Common myeloid progenitor, CD34-positive (primary cell): Measurements from ENCODE around the gene ALG1.
"Not testable (repeated sequence)": the region's sequence is repeated elsewhere in the genome, so short reads cannot be mapped to it uniquely, and the experiment has no call there.

Experiments
- CTCF ChIA-PET: fragments of 350-600 bp; sonication (Branson Sonifier 250); formaldehyde crosslinking; loops from one replicate; lab custom pipeline; 2021; ENCODE audit warnings: antibody characterized with exemption; lab: Charles Lee
- POLR2A ChIA-PET: fragments of 350-600 bp; sonication (Branson Sonifier 250); formaldehyde crosslinking; loops from one replicate; lab custom pipeline; 2021; ENCODE audit warnings: antibody characterized with exemption; lab: Charles Lee
- DNase-seq, 3 donors: peaks; one replicate each; pipeline versions ENCODE4 v3.0.0 to v3.0.0-alpha.2; 2013
- H3K27ac ChIP-seq, 2 experiments: 1 replicate in 1 of 2; 2 replicates in 1 of 2; pipeline ENCODE4 v1.7.0; 2013; ENCODE audit warnings: inconsistent platforms in 2 of 2, low read length in 2 of 2, mild to moderate bottlenecking in 2 of 2, low read depth in 1 of 2, moderate library complexity in 1 of 2; ENCODE audit not compliant: severe bottlenecking in 2 of 2, insufficient read depth in 1 of 2, poor library complexity in 1 of 2
- H3K27me3 ChIP-seq, 5 experiments: replicated peaks in 2 of 5; 1 replicate in 3 of 5; 2 replicates in 2 of 5; pipeline versions ENCODE4 v1.6.1 to v1.7.0; 2013; ENCODE audit warnings: low read length in 4 of 5, mild to moderate bottlenecking in 2 of 5, moderate library complexity in 2 of 5, inconsistent platforms in 1 of 5; ENCODE audit not compliant: insufficient read depth in 5 of 5, control insufficient read depth in 4 of 5
- H3K36me3 ChIP-seq, 4 experiments: 1 replicate in 2 of 4; 2 replicates in 2 of 4; pipeline versions ENCODE4 v1.6.1 to v1.7.0; 2013; ENCODE audit warnings: low read length in 3 of 4, control low read depth in 1 of 4, mild to moderate bottlenecking in 1 of 4; ENCODE audit not compliant: control insufficient read depth in 4 of 4, insufficient read depth in 4 of 4
- H3K4me1 ChIP-seq, 4 experiments: 1 replicate in 3 of 4; 2 replicates in 1 of 4; pipeline versions ENCODE4 v1.6.1 to v1.7.1; 2013; ENCODE audit warnings: low read length in 3 of 4, mild to moderate bottlenecking in 3 of 4, control low read depth in 1 of 4, inconsistent platforms in 1 of 4, moderate library complexity in 1 of 4; ENCODE audit not compliant: control insufficient read depth in 4 of 4, insufficient read depth in 4 of 4; ENCODE audit errors: control extremely low read depth in 1 of 4
- H3K4me3 ChIP-seq, 7 experiments: 1 replicate in 4 of 7; 2 replicates in 3 of 7; pipeline versions ENCODE4 v1.5.1 to v1.7.0; 2013; ENCODE audit warnings: mild to moderate bottlenecking in 7 of 7, low read length in 6 of 7, moderate library complexity in 6 of 7, inconsistent platforms in 2 of 7, low read depth in 2 of 7, control low read depth in 1 of 7; ENCODE audit not compliant: insufficient read depth in 4 of 7, control insufficient read depth in 1 of 7; ENCODE audit errors: extremely low read depth in 1 of 7
- H3K9me3 ChIP-seq, 5 experiments: 1 replicate in 4 of 5; 2 replicates in 1 of 5; pipeline versions ENCODE4 v1.6.1 to v1.7.1; 2013; ENCODE audit warnings: low read length in 4 of 5, mild to moderate bottlenecking in 2 of 5, inconsistent platforms in 1 of 5, low read depth in 1 of 5, moderate library complexity in 1 of 5; ENCODE audit not compliant: control insufficient read depth in 4 of 5, insufficient read depth in 2 of 5; ENCODE audit errors: control extremely low read depth in 1 of 5
- WGBS: methylation state at CpG from one replicate; pipeline ENCODE4 v1.1.5; 2013; ENCODE audit not compliant: insufficient coverage; 5-methylcytosine and 5-hydroxymethylcytosine counted together

ALG1 gene

DNA sequence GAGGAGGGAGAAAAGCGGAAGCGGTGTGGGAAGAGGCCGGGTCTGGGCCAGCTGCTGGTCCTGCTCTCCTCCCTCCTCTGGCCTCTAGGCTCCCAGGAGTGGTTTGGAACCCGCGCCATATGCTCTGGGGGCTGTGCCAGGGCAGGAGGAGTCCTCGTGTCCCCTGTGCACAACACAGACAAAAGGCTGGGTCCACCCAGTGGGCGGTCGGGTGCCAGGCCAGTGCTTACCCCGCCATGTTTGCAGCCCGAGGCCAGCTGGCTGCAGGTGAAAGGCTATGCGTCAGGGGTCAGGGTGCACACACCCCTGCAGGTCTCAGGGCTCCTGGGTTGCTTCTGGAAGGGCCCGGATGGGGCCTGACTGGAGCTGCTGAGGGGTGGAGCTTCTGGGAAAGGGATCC lies 8.8 kb downstream of the ALG1 start:
- DNase-seq, CTCF ChIA-PET, POLR2A ChIA-PET, H3K27ac ChIP-seq, H3K27me3 ChIP-seq, H3K4me1 ChIP-seq, H3K9me3 ChIP-seq, H3K4me3 ChIP-seq: not testable (repeated sequence)
- H3K36me3 ChIP-seq: peaks cover 2 to 39% (median 14%) of the 10 kb centered on the region in 4 experiments
- 98% methylated on average over 9 of the region's 12 CpGs for WGBS

DNA sequence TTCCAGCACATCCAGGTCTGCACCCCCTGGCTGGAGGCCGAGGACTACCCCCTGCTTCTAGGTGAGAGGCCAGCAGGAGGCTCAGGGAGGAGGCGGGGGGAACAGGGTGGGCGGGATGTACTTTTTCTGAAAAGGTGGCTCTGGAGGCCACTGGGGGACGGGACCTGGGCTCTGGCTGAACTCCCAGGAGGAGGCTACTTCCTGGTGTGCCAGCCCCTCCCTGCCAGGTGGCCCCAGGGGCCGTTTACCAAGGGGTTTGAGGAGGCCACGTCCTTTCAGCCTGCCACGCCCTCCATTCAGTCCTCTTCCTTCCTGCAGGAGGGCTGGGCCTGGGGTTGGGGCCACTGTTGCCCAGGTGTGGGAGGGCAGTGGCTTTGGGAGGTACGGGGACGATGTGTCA lies 9.4 kb downstream of the ALG1 start:
- peaks cover 2 to 36% (median 9%) of the 10 kb centered on the region in 4 experiments for H3K36me3 ChIP-seq
- CTCF ChIA-PET, H3K9me3 ChIP-seq, DNase-seq, H3K27me3 ChIP-seq, H3K27ac ChIP-seq, H3K4me3 ChIP-seq, POLR2A ChIA-PET, H3K4me1 ChIP-seq: not testable (repeated sequence)
- WGBS: 90% methylated on average over 1 of the region's 9 CpGs

DNA sequence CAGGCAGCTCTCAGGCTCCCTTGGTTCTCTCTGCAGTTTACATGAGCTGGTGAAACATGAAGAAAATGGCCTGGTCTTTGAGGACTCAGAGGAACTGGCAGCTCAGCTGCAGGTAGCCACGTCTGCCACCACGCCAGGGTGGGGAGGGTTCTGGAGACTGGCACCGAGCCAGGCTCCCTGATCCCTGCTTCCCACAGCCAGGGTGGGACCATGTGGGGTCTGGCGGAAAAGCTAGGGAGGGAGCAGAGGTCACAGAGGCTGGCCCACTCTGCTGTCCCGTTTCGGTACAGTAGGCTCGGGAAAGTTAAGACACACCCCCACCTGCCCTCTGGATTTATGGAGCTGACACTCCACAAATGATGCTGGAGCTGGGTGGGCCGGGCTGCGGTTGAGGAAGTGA lies 12.0 kb downstream of the ALG1 start:
- POLR2A ChIA-PET, H3K27ac ChIP-seq, H3K4me3 ChIP-seq, H3K9me3 ChIP-seq, H3K4me1 ChIP-seq, DNase-seq, H3K27me3 ChIP-seq: not testable (repeated sequence)
- H3K36me3 ChIP-seq: peaks cover 0 to 25% (median 3%) of the 10 kb centered on the region in 4 experiments
- WGBS: 96% methylated on average over 6 of the region's 9 CpGs
- CTCF ChIA-PET: interaction anchor here (0.9 kb wide), 1 partner anchor 27 kb away, joined by 3 read pairs; no protein-coding TSS in a partner anchor

DNA sequence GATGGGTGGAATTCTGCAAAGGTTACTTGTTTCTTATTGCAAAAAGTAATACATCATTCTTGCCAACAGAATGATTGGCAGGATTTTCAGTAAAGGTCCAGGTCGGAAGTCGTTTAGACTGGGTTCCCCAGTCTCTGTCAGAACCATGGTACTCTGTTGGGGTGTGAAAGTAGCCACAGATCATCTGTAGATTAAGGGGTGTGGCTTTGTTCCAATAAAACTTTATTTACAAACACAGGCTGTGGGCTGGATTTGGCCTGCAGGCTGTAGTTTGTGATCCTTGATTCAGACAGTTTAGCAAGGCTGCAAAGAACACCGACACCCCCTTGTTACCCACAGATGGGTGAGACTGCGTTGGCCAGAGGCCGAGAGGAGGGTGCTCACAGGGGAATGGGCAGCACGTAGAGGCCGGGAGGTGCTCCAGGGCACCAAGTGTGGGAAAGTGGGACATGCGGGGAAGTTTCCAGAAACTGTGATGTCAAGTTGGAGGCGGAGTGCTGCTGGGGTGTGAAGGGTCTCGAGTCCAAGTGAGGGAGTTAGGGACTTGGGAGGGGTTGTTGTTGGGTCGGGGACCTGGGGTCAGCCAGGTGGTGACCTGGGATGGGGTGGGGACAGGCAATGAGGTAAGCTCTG lies 12.6 kb downstream of the ALG1 start:
- POLR2A ChIA-PET: not testable (repeated sequence)
- peaks cover 0 to 22% (median 2%) of the 10 kb centered on the region in 4 experiments for H3K36me3 ChIP-seq

DNA sequence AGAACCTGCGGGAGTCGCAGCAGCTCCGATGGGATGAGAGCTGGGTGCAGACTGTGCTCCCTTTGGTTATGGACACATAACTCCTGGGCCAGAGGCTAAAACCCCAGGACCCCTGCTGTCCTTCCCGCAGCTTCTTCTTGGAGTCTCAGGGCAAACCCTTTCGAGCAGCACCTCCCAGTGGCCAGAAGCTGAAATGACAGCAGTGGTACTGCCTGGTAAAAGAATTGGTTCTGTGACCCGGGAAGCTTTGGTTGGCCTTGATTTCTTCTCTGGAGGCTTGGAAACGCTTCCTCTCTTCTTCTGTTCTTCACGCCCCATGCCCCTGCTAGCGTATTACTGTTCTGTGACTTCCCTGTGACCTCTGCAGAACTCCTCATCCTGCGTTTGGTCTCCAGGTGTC lies 13.2 kb downstream of the ALG1 start:
- 83% methylated on average over 5 of the region's 10 CpGs for WGBS
- POLR2A ChIA-PET, H3K27ac ChIP-seq, H3K9me3 ChIP-seq, H3K4me1 ChIP-seq, H3K4me3 ChIP-seq, H3K27me3 ChIP-seq: not testable (repeated sequence)
- DNase-seq: peak in 2 of 3 donors; percentile 45 to 54
- CTCF ChIA-PET: interaction anchor here (0.7 to 1.3 kb wide), 3 partner anchors 28 to 50 kb away, joined by 3 to 4 read pairs (median 4); partner anchors contain the start of gene NAGPA
- peaks cover 0 to 24% (median 2%) of the 10 kb centered on the region in 4 experiments for H3K36me3 ChIP-seq

More for the DNA sequence above, 12.6 kb downstream of the ALG1 start:
- not testable (repeated sequence) for H3K27me3 ChIP-seq, H3K4me1 ChIP-seq, DNase-seq, H3K4me3 ChIP-seq, H3K27ac ChIP-seq, H3K9me3 ChIP-seq
- CTCF ChIA-PET: interaction anchor here (0.7 to 1.3 kb wide), 3 partner anchors 28 to 50 kb away, joined by 3 to 4 read pairs (median 4); partner anchors contain the start of gene NAGPA
- WGBS: no CpG with 5 or more reads among the region's 11 CpGs

DNA sequence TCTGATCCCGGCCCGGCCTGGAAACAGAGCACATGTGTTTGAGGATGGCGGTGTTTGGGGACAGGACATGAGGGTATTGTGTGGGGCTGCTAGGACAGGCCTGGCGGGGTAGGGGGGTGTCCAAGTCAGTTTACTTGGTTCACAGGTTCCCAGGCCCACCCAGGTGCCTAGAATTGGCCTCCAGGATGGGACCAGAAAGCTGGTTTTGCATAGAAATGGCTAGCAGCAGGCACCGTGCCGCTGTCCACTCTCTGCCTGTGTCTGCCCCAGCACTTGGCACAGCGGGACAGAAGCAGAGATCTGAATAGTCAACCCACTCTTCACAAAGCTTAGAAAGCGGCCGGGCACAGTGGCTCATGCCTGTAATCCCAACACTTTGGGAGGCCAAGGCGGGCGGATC lies 14.1 kb downstream of the ALG1 start:
- H3K27me3 ChIP-seq, POLR2A ChIA-PET, H3K4me1 ChIP-seq, H3K27ac ChIP-seq, H3K9me3 ChIP-seq, H3K4me3 ChIP-seq, DNase-seq: not testable (repeated sequence)
- 100% methylated on average over 4 of the region's 11 CpGs for WGBS
- CTCF ChIA-PET: interaction anchor here (0.6 to 2.0 kb wide), 2 partner anchors 20 to 30 kb away, joined by 3 to 10 read pairs; partner anchors contain the start of gene C16orf89
- peaks cover 0 to 29% (median 5%) of the 10 kb centered on the region in 4 experiments for H3K36me3 ChIP-seq

DNA sequence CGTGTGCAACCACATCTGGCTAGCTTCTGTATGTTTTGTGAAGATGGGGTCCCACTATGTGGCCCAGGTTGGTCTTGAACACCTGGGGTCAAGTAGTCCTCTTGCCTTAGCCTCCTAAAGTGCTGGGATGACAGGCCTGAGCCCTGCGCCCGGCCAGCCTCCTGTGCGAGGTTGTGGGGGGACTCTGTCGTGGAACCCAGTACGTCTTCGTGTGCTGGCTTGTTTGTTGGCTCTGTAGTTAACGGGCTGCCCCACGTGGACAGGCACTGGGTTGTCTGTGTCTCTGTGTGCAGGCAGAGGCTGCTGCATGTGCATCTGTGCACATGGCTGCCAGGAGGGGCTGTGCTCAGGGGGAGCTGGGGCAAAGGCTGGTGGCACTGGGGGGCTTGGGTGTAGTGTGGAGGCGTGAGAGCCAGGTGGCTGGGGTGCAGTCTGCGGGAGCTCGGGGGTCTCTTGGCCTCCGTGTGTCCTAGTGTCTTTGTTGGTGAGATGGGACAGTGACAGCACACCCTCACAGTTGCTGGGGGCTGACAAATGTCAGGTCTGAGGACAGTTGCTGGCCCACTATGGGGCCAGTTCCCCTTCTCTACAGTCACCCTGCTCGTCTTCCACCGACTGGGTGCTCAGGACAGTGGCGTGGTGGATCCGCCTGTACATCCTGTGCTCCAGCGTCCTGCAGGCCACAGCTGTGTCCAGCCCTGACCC lies 16.6 kb downstream of the ALG1 start:
- H3K9me3 ChIP-seq, H3K27me3 ChIP-seq, H3K27ac ChIP-seq, CTCF ChIA-PET, H3K4me1 ChIP-seq, H3K4me3 ChIP-seq, POLR2A ChIA-PET, DNase-seq: not testable (repeated sequence)
- 96% methylated on average over 14 of the region's 18 CpGs for WGBS
- peaks cover 0 to 22% (median 6%) of the 10 kb centered on the region in 4 experiments for H3K36me3 ChIP-seq
